RPMI8226 (cell line): Measurements from ENCODE around the gene CDHR2.
"Not testable (repeated sequence)": the region's sequence is repeated elsewhere in the genome, so short reads cannot be mapped to it uniquely, and the experiment has no call there.

ENCODE experiments used
- DNase-seq: peaks from one replicate; pipeline ENCODE4 v3.0.0-alpha.2; 2015

The CDHR2 gene

DNA sequence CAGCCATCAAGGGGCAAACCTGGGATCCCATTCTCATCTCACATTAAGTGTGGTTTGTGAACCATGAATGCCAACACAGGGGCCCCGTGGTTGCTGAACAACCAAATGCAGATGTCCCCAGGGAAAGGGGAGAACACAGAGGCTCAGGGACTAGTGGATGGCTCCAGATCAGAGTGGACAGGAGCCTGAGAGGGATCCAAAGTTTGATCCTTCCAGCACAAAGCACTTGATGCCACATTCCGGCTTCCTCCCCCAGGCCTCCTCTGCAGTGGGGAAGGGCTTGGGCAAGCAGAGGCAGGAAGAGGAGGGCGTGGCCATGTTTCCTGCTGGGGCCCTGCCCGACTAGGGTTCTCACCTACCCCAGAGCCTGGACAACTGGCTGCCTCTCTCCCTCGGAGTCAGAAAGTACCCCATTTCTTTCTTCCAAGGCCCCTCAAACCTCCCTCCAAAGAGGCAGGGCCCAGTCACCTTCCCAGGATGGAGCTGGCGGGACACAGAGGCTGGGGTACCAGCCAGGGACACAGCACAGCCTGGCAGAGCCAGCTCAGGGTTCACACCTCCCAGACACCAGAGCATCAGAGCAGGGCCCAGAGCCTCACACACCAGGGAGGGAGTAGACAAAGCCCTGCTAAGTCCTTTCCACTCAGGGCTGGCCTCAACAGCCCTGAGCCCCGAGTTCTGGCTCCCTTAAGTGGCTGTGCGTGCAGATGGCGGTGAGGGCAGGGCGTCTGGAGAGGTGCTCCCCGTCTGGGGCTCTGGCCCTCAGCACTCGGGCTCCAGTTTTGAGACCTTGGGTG, 7.6 kb upstream of the CDHR2 start:
- DNase-seq: peak; percentile 51

DNA sequence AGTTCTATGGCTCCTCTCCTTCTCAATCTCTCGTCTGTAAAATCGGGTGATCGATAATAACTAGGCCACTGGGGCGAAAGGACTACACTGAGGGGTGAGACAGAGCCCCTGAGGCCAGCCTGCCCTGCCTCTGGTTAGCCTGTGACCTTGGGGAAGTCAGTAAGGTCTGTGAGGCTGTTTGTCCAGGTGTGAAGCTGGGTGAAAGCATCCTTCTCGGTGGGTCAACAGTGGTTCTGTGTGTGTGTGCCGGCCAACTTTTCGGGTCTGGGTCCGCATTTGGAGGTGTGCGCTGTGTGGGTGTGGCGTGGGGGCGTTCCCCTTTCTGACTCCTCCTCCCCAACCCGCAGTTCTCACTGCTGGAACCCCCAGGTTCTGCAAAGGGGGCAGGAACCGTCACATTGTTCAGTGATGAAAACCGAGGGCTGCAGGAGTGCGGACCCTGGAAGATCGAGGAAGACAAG, 7.0 kb upstream of the CDHR2 start:
- DNase-seq: no peak

DNA sequence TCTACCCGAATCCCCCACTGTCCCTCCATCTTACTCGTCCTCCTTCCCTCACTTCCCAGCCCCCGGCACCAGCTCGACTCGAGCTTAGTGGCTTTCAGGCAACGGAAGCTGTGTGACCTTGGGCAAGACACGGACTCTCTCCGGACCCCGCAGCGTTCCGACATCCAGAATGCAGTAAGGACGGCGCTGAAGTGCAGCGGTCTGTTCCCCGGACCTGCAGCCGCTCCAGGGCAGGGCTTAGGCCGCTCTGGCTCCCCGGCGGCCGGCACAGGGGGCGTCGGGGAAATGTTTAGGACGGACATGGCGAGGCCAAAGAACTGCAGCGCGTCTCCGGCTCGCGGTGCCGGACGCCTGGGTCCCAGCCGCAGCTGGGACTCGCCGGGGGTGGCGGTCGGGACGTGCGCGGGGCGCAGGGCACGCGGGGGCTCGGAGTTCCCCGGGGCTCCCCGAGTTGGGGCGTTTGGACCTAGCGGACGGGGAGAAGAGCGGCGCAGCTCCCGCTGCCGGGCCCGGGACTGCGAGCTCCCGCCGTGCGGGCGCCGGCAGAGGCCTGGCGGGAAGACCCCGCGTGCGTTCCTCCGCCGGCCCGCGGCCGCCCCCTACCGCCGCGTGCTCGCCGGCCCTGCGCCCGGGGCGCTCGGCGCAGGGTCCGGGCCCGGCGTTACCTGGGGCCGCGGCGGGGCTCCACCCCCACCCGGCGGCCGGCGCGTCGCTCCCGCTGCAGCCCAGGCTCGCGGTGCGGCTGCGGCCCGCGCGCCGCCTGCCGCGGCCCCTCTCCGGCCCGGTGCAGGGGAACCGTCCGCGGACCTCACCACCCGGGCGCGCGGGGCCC, 6.3 kb upstream of the CDHR2 start:
- peak; percentile 73 for DNase-seq

DNA sequence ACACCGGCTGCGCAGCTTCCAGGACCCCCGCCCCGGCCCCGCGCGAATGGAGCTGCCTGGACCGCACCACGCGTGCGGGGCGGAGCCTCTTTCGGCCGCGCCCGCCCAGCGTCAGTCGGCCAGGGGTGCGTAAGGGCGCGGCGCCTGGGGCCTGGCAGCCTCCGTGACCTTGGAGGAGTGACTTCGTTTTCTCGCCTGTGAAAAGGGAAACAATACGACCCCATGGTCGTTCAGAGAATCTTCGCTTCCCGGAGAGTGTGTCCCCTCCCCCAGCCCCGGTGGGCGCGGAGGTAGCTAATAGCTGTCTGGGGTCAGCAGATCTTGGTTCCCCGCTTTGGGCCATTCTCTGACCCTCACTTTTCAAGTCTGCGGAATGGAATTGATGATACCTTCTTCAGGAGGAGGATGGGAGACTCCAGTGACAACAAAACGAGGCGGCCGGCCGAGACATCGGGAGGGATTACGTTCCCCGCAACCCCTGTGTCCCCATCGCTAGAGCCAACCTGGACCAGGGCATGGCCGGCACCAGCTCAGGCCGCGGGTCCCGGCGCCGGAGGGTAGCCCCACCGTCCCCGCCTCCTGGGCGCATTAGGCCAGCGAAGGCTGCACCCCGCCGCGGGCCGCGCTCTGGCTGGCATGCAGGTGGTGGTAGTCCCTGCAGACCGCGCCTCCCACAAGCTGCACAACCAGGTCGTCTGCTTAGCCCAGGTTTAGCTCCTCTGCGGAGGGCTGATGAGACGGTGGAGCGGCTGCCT, 5.5 kb upstream of the CDHR2 start:
- peak; percentile 91 for DNase-seq

DNA sequence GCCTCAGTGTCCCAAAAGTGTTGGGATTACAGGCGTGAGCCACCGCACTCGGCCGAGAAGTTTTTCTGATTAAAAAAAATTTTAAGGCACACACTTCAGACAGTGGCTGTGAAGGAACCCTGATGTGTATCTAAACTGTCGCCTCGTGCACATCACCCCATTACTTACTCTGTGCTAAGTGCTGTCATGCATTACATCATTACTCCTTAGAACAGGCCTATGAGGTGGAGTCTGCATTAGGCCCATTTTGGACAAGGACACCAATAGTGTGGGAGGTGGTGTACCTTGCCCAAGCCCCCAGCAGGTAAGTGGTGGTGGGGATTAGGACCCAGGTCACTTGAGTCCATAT, 3.8 kb upstream of the CDHR2 start:
- no peak for DNase-seq

DNA sequence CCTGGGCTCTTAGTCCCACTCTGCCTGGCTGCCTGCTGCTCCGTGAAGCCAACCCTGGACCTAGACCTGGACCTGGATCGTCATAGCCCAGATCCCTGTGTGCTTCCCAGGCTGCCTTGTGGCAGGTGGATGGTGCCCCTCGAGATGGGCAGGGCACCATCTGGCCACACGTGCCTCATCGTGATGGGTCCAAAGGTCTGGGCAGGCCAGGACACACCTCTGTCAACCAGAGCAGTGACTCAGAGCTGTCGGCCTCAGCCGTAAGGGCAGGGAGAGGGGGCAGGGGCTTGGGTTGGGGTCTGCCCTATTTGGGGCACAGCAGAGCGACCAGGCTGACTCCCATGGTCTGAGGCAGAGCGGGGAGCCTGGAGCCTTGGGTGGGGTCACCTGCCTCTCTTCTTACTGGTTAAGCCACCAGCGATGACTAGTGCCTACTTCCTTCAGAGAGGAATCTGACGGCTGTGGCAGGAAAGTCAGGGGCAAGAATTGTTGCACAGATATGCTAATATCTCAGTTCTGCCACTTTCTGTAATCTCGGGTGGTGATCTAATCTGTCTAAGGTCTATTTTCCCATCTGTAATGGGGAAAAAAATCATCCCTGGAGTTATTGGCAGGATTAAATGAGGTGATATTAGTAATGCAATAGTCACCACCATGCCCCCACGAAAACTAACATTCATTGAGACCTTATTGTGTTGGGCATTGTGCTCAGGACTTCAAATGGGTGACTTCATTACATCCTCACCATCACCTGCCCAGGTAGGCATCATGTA, 3.2 kb upstream of the CDHR2 start:
- DNase-seq: no peak

DNA sequence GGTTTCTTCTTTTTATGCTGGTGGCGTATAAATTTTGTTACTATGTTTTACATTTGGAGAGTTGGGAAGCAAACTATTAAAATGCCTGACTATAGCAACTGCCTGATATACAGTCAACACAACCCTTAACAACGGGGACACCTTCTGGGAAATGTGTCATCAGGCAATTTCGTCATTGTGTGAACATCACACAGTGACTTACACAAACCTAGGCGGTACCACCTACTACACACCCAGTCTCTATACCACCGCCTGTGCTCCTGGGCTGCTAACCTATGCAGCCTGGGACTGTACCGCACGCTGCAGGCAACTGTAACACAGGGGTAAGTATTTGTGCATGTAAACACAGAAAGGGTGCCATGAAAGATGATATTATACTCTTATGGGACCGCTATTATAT, 1.3 kb upstream of the CDHR2 start:
- no peak for DNase-seq

DNA sequence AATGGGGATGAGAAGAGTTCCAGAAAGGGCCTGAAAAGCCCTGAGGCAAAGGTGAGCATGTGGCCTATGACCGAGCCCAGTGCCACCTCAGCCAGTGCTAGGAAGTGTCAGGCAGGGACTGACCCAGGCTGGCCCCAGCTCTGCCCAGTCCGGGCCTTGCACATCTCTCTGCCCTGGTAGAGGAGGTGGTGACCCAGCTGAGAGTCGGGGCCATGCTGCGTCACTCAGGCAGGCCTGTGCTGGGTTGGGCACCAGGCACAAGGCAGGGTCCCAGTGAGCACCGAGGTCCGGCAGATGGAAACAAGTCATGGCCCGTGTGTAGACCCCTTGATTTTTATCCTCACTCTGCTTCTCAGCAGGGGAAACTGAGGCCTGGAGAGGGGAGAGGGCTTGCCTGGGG, 729 bp downstream of the CDHR2 start:
- no peak for DNase-seq

DNA sequence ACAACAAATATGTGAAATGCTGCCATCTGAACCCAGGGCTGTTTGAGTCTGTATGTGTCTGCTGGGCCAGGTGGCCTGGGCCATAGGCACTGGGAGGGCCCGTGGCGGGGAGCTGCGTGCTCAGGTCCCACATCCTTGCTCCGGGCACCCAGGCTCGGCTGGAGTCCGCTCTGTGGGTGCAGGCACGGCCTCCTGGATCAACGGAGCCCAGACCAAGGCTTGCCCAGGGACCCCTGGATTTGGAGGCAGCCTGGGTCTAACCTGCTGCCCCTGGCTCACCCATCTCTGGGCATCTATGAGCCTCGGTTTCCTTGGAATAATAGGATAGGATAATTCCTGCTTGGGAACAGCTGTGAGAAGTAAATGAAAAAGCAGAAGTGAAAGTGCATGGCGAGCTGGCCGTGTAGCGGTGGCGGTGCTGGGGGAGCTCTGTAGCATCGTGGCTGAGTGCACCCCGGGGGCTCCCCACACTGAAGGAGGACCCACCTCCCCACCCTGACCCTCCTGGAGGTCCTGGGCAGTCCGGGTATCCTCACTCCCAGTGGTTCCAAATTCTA, 1.2 kb downstream of the CDHR2 start:
- peak; percentile 85 for DNase-seq

DNA sequence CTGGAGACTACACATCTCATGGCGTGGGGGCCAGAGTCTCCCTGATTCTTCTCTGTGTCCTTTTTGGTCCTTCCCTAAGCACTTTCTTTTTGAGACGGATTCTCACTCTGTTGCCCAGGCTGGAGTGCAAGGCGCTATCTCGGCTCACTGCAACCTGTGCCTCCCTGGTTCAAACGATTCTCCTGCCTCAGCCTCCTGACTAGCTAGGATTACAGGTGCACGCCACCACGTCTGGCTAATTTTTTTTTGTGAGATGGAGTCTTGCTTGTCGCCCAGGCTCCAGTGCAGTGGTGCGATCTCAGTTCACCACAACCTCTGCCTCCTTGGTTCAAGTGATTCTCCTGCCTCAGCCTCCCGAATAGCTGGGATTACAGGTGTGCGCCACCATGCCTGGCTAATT, 1.8 kb downstream of the CDHR2 start:
- not testable (repeated sequence) for DNase-seq

DNA sequence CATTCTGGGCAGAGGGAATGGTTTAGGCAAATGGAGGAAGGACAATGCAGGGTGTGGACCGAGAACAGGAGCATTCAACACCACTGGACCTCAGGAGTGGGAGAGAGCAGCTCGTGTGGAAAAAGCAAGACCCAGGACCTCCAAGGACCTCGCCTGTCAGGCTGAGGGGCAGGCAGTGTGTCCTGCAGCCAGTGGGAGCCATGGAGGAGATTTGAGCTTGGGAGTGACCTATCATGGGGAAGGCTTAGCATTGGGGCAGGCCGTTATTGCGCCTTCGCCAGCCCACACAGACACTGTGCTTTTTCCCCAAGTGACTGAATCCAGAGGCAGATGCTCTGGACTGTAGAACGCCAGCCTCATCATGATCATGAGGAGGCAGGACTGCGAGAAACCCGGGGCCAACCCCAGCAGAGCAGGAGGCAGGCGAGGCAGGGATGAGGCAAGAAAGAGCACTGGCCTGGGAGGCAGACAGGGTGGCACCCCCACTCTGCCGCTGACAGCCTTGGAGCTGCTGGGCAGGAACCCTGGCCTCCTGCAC, 3.3 kb downstream of the CDHR2 start:
- no peak for DNase-seq

DNA sequence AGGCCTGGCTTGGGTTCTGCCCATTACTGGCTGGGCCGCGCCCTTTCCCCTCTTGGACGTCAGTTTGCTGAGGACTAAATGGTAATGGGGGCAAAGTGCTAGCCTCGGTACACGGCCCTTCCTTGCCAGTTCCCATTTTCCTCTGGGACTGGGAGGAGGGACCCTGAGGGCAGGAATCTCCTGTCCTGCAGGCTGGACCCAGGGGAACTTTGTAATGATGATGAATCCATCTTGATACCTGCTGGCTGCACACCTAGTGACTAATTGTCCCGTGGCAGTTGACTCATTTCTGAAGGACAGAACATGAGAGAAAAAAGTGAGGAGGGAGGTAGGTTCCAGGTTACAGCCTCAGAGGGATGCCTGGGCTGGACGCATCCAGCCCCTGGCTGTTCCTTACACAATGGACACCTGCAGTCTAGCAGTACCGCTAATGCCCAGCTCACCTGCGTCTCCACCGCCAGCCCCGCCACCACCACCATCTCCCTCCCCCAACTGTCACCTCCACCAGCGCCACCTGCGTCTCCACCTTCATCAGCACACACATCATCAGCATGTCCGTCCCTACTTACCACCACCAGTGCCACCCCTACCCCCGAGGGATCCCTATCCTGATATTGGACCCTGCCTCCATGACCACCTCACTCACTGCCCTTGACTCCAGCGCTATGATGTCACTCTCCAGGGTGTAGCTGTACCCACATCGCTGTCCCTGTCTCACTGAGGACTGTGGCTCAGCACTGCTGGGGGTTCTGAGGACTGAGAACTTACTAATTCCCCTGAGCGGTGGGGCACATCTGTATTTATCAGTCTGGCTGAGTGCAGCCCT, 4.3 kb downstream of the CDHR2 start:
- peak; percentile 51 for DNase-seq

DNA sequence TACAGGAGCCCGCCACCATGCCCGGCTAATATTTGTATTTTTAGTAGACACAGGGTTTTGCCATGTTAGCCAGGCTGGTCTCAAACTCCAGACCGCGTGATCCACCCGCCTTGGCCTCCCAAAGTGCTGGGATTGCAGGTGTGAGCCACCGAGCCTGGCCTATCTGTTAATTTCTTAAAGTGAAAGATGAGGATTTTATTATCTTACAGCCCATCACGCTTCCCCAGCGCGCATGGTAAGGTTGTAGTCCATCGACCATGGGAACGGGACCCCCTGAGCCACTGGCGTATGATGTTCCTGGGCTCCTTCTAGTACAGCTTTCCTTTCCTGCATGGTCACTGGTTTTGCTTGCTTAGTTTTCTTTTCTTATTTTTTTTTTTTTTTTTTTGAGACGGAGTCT, 8.7 kb downstream of the CDHR2 start:
- no peak for DNase-seq

DNA sequence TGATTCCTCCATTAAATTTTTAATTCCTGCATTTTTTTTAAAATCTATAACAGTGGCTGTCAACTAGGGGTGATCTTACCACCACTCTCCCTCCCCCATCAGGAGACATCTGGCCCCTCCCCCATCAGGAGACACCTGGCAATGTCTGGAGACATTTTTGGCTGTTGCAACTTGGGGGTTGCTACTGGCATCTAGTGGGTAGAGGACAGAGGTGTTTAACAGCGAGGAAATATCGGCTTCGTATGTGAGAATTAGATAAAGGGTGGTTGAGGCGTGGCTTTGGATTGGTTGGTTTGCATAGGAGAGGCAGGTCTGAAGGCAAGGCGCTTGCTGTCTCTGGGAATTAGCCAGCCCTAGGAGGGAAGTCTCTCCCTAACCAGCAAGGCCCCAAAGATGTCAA, 10.5 kb downstream of the CDHR2 start:
- peak; percentile 78 for DNase-seq

DNA sequence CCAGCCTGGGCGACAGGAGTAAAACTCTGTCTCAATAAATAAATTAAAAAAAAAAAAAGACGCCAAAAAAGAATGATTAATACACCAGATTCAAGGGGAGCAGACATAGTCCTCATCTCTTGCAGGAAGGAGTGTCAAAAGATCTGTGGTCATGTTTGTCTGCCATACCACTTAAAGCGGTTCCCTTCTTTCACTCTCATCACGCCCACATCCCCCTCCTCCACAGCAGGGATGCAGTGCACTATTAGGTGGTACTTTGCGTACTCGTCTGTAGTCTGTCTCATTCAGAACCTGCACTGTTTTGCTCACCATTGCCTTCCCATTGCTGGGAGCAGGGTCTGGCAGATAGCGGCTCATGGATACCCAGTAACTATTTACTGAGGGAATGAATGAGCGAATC, 11.2 kb downstream of the CDHR2 start:
- DNase-seq: no peak

DNA sequence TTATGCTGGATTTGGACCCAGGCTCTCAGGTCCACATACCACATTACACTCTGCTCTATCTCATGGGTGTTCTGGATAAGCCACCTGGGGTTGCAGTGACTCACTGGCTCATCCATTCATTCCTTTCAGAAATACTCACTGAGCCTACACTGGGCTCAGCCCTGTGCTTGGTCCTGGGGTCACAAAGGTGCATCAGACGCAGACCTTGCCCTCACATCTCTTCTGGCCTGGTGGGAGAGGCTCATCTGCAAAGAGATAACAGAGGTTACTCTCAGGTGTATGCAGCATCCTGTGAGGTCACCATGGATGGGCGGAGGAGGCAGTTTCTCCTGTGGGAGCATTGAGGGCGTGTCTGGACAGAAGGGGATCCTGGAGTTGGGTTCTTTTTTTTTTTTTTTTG, 12.1 kb downstream of the CDHR2 start:
- no peak for DNase-seq

DNA sequence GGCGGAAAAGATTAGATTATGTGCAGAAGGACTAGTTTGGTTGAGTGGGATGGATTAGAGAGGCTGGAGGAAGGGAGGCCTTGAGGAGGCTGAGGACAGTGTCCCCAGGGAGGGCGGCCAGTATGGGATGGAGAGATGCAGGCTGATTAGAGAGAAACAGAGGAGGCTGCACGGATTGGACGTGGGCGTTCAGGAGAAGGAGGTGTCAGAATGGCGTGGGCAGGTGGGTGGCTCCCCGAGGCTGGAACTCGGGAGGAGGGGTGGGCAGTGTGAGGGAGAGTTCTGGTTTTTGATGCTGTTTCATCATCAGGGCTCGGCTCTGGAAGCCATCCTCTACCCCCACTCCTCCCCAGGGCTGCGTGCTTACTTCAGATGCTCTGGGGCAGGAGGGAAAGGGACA, 13.0 kb downstream of the CDHR2 start:
- DNase-seq: no peak

DNA sequence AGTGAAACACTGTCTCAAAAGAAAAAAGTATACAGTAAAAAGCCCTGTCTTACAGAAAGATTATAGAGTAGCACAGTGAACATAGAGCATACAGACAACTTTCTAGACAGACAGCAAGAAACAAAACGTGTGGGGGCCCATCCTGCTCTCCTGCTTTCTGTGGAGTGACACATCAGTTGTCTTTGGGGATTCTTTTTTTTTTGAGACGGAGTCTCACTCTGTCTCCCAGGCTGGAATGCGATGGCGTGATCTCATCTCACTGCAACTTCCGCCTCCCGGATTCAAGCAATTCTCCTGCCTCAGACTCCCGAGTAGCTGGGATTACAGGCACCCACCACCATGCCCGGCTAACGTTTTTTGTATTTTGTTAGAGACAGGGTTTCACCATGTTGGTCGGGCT, 14.9 kb downstream of the CDHR2 start:
- DNase-seq: no peak

DNA sequence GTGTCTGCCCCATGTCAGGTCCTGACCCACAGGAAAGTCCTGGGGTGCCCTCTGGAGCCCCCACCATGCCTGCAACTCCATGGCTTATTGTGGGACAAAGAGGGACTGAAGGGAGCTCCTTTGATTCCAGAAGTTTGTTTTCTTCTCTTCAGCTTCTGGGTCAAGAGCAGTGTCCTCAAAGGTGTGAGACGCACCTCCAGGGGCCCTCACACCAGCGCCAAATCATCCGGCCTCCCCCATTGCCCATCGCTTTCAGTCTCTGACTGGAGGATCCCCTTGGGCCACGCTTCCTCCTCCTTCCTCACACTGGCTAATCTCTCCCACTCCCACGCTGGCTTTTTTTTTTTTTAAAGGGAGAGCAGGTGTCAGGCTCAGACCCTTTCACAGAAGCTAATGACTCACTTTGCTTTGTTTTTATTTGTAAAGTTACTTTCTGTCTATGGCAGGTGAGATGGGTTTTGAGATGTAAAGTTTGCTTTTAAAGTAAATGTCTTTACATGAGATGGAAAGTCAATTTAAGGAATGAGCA, 16.7 kb downstream of the CDHR2 start:
- no peak for DNase-seq

DNA sequence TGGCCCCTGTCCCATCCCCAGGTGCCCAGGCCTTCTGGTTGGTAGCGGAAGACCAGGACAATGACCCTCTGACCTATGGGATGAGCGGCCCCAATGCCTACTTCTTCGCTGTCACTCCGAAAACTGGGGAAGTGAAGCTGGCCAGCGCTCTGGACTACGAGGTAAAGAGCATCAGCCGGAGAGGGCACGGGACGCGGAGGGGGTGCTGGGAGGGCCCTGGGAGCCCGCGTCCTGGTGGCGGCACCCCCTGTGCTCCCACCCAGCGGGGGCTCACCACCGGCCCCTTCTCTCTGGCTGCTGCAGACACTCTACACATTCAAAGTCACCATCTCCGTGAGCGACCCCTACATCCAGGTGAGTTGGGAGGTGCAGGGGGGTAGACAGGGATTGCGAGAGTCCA, 19.5 kb downstream of the CDHR2 start:
- DNase-seq: no peak

DNA sequence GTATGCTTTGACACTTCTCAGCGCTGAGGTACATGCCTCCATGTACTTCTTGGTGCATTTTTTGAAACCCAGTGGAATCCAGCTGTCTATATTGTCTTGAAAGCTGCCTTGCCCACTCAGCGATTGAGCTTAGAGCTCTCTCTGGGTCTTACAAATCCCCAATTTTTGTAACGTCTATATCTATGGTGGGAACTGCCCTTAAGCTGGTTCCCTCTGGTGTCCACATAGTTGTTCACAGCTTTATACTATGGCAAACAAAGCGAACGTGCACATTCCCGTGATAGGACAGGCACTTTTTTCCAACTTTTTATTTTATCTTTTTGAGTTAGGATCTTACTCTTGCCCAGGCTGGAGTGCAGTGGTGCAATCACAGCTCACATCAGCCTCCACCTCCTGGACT, 20.9 kb downstream of the CDHR2 start:
- no peak for DNase-seq
